ENCODE results near the gene RNF44. TPM values are rescaled to one million over a fixed set of nuclear protein-coding genes. Genes with fewer than 3 reads are reported as not detected.

RNF44 gene
- 10 to 100 TPM; 23.2 to 40.6 TPM for total RNA-seq
- 10 to 100 TPM in 1 of 2 donors, 1 to 10 TPM in 1; 8.5 to 13.4 TPM for polyA plus RNA-seq
- long read RNA-seq, donor 1, partial matches to known transcripts = 0 of 7 reads
- long read RNA-seq, donor 1, other reads (novel, unspliced or antisense) = 7 of 7 reads
- long read RNA-seq, donor 2, partial matches to known transcripts = 1 of 18 reads
- long read RNA-seq, donor 2, other reads (novel, unspliced or antisense) = 16 of 18 reads

DNA sequence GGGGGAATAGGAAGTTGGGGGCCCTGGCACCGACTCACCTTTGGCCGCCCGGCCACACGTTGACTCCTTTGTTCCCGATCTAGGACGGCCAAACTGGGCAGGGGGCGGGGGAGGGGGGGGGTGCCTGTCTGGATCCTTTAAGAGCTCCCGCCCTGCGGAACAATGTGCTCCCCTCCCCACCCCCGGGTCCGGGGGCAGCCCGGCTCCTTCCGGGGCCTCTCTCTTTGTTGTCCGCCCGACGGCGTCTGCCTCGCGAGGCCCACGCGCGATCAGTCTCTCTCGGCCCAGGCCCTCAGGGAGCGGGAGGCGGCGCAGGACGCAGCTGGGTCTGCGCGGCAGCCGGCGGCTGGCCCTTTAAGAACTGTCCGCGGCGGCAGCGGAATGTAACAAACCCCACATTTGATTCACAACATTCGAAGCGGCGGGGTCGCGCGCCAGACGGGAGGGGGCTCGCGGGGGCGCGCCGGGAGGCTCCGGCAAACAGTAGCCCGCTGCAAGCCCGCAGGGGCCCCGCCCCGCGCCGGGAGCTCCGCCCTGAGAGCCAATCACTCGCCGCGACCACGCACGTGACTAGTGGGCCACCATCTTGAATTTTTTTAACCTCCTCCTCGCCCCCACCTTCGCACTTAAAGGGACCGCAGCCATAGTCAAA is at the start of gene RNF44:
Gene RNF44 (minus strand): TSS at position 501 of the 652 bp plus-strand sequence. CDS start 4,930 bp downstream, outside the sequence.
- Histone ChIP-seq H3K27ac (ENCODE audit: low read depth in 1 of 2, low read length in 2 of 2) (peak within 1 kb of the TSS in 1 of 2 donors; percentile 93), H3K9me3 (ENCODE audit: control insufficient read depth, low read length) (no peaks in the 10 kb centered on the region), H3K4me3 (ENCODE audit: low read length in 2 of 2) (peak within 1 kb of the TSS; percentile 68 to 89), H3K4me1 (ENCODE audit: control insufficient read depth in 1 of 2, insufficient read depth in 2 of 2, low read length in 2 of 2) (no peaks in the 10 kb centered on the region), H3K27me3 (ENCODE audit: control insufficient read depth in 1 of 2, insufficient read depth in 2 of 2, low read length in 1 of 2) (no peaks in the 10 kb centered on the region), H3K36me3 (ENCODE audit: control insufficient read depth in 1 of 2, insufficient read depth in 2 of 2, low read length in 1 of 2) (no peaks in the 10 kb centered on the region)
- intact Hi-C loops (cut with DNase I) = loop anchor here (5.0 to 10.0 kb wide), 5 partner anchors 90 to 170 kb away; partner anchors contain the start of genes CLTB (in 2 of the 2), ARL10 (in 1 of the 2), FAF2 (in 1 of the 2) and HIGD2A (in 1 of the 2)
- DNase-seq = peak; percentile 99
- WGBS, 2 donors = 0% methylated on average over 50 to 63 of the region's 63 CpGs
- ATAC-seq (ENCODE audit: low FRiP score) = peak; percentile 94

DNA sequence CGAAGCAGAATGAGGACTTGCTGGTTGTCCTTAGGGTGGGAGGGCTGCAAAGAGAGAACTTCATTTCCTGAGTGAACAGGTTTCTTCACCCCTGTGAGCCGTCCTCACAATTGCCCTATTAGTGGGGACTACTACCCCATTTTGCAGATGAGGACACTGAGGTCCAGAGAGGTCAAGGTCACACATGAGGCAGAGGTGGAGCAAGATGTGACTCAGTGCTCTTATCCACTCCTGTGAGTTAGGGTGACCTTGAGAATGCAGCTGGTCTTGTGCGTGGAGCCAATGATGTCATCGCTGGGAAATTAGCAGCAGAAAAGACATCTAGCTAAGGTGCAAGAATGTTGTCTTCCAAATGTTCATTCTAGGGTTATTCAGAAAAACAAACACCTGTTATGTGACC is 45.9 kb upstream of the RNF44 start:
- no peak for DNase-seq
- no peak for ATAC-seq (ENCODE audit: low FRiP score)
- Histone ChIP-seq H3K4me1 (ENCODE audit: control insufficient read depth in 1 of 2, insufficient read depth in 2 of 2, low read length in 2 of 2) (no peaks in the 10 kb centered on the region), H3K4me3 (ENCODE audit: low read length in 2 of 2) (no peak overlapping the region), H3K27me3 (ENCODE audit: control insufficient read depth in 1 of 2, insufficient read depth in 2 of 2, low read length in 1 of 2) (no peaks in the 10 kb centered on the region), H3K36me3 (ENCODE audit: control insufficient read depth in 1 of 2, insufficient read depth in 2 of 2, low read length in 1 of 2) (no peaks in the 10 kb centered on the region), H3K9me3 (ENCODE audit: control insufficient read depth, low read length) (peaks cover 13% of the 10 kb centered on the region), H3K27ac (ENCODE audit: low read depth in 1 of 2, low read length in 2 of 2) (no peak overlapping the region)
- 79 to 84% methylated on average over 4 of the region's 4 CpGs for WGBS, 2 donors
- intact Hi-C loops (cut with DNase I) = no loop called here

DNA sequence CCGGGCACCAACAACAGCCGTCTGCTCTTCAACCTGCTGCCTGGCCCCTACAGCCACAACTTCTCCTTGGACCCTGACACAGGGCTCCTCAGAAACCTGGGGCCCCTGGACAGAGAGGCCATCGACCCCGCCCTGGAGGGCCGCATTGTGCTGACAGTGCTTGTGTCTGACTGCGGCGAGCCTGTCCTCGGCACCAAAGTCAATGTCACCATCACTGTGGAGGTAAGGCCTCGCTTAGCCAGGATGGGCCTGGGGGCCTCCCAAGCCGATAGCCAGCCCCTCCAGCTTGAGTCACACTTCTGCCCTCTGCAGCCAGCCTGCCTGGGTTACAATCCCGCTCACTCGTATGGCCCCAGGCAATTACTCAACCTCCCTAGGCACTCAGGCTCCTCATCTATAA is 44.2 kb upstream of the RNF44 start:
- Histone ChIP-seq H3K27ac (ENCODE audit: low read depth in 1 of 2, low read length in 2 of 2) (no peak overlapping the region), H3K9me3 (ENCODE audit: control insufficient read depth, low read length) (peaks cover 13% of the 10 kb centered on the region), H3K36me3 (ENCODE audit: control insufficient read depth in 1 of 2, insufficient read depth in 2 of 2, low read length in 1 of 2) (no peaks in the 10 kb centered on the region), H3K27me3 (ENCODE audit: control insufficient read depth in 1 of 2, insufficient read depth in 2 of 2, low read length in 1 of 2) (no peaks in the 10 kb centered on the region), H3K4me3 (ENCODE audit: low read length in 2 of 2) (no peak overlapping the region), H3K4me1 (ENCODE audit: control insufficient read depth in 1 of 2, insufficient read depth in 2 of 2, low read length in 2 of 2) (no peaks in the 10 kb centered on the region)
- ATAC-seq (ENCODE audit: low FRiP score) (no peak), DNase-seq (no peak)
- intact Hi-C loops (cut with DNase I) = no loop called here
- WGBS, 2 donors = 89% methylated on average over 12 of the region's 12 CpGs

DNA sequence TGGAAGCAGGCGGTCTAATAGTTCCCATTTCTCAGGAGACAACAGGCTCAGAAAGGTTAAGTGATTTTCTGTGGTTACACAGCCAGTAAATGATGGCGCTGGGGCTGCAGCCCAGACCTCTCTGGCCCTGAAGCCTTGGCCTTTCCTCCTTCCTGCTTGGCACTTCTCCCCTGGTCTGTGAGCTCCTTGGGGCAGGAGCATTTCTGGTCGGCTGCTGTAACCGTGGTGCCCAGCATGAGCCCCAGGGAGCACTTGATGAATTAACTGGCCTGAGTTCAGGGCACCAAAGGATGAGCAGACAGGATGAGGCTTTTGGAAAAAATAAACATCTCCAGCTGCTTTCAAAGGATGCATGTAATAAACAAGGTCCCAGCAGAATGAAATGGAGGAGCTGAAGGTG is 42.1 kb upstream of the RNF44 start:
- Histone ChIP-seq H3K4me1 (ENCODE audit: control insufficient read depth in 1 of 2, insufficient read depth in 2 of 2, low read length in 2 of 2) (no peaks in the 10 kb centered on the region), H3K27ac (ENCODE audit: low read depth in 1 of 2, low read length in 2 of 2) (no peak overlapping the region), H3K36me3 (ENCODE audit: control insufficient read depth in 1 of 2, insufficient read depth in 2 of 2, low read length in 1 of 2) (no peaks in the 10 kb centered on the region), H3K9me3 (ENCODE audit: control insufficient read depth, low read length) (peaks cover 4% of the 10 kb centered on the region), H3K27me3 (ENCODE audit: control insufficient read depth in 1 of 2, insufficient read depth in 2 of 2, low read length in 1 of 2) (no peaks in the 10 kb centered on the region), H3K4me3 (ENCODE audit: low read length in 2 of 2) (no peak overlapping the region)
- intact Hi-C loops (cut with DNase I) = no loop called here
- ATAC-seq (ENCODE audit: low FRiP score) (no peak), DNase-seq (peak in 1 of 2 donors; percentile 46)
- WGBS, 2 donors = 46 to 56% methylated on average over 4 of the region's 4 CpGs

GRCh38 chr5:176578391-176578808 is 41.2 kb upstream of the RNF44 start:
- Histone ChIP-seq H3K27me3 (ENCODE audit: control insufficient read depth in 1 of 2, insufficient read depth in 2 of 2, low read length in 1 of 2) (no peaks in the 10 kb centered on the region), H3K36me3 (ENCODE audit: control insufficient read depth in 1 of 2, insufficient read depth in 2 of 2, low read length in 1 of 2) (no peaks in the 10 kb centered on the region), H3K9me3 (ENCODE audit: control insufficient read depth, low read length) (no peaks in the 10 kb centered on the region), H3K27ac (ENCODE audit: low read depth in 1 of 2, low read length in 2 of 2) (no peak overlapping the region), H3K4me1 (ENCODE audit: control insufficient read depth in 1 of 2, insufficient read depth in 2 of 2, low read length in 2 of 2) (no peaks in the 10 kb centered on the region), H3K4me3 (ENCODE audit: low read length in 2 of 2) (no peak overlapping the region)
- no peak for ATAC-seq (ENCODE audit: low FRiP score)
- DNase-seq = peak in 1 of 2 donors; percentile 65
- 28 to 29% methylated on average over 15 of the region's 15 CpGs for WGBS, 2 donors
- intact Hi-C loops (cut with DNase I) = no loop called here

DNA sequence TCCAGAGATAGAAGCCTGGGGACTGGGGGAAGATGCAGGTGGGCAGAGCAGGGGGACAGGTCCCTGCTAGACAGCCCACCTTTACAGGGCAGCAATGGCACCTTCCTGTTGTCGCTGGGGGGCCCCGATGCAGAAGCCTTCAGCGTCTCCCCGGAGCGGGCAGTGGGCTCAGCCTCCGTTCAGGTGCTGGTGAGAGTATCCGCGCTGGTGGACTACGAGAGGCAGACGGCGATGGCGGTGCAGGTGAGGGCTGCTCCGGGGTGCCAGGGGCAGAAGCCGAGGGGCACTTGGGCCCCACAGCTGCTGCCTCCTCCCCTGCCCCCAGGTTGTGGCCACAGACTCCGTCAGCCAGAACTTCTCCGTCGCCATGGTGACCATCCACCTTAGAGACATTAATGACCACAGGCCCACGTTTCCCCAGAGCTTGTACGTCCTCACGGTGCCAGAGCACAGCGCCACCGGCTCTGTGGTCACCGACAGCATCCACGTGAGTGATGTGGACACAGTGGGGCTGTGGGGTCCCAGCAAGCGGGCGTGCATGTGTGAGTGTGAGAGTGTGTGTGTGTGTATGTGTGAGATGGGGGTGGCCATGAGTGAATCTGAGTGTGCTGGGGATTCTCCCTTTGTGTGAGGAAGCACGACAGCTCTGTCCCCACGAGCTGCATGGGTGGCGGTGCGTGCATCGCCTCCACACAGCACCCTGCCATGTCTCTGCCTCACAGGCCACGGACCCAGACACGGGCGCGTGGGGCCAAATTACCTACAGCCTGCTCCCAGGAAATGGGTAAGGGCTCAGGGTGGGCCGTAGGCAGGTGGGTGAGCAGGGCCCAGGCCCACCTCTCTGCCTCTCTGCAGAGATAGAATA is 40.3 kb upstream of the RNF44 start:
- peak in 1 of 2 donors; percentile 70 for DNase-seq
- Histone ChIP-seq H3K27ac (ENCODE audit: low read depth in 1 of 2, low read length in 2 of 2) (no peak overlapping the region), H3K9me3 (ENCODE audit: control insufficient read depth, low read length) (no peaks in the 10 kb centered on the region), H3K4me1 (ENCODE audit: control insufficient read depth in 1 of 2, insufficient read depth in 2 of 2, low read length in 2 of 2) (no peaks in the 10 kb centered on the region), H3K4me3 (ENCODE audit: low read length in 2 of 2) (no peak overlapping the region), H3K36me3 (ENCODE audit: control insufficient read depth in 1 of 2, insufficient read depth in 2 of 2, low read length in 1 of 2) (no peaks in the 10 kb centered on the region), H3K27me3 (ENCODE audit: control insufficient read depth in 1 of 2, insufficient read depth in 2 of 2, low read length in 1 of 2) (no peaks in the 10 kb centered on the region)
- intact Hi-C loops (cut with DNase I) = no loop called here
- 80 to 82% methylated on average over 31 to 36 of the region's 36 CpGs for WGBS, 2 donors
- no peak for ATAC-seq (ENCODE audit: low FRiP score)

DNA sequence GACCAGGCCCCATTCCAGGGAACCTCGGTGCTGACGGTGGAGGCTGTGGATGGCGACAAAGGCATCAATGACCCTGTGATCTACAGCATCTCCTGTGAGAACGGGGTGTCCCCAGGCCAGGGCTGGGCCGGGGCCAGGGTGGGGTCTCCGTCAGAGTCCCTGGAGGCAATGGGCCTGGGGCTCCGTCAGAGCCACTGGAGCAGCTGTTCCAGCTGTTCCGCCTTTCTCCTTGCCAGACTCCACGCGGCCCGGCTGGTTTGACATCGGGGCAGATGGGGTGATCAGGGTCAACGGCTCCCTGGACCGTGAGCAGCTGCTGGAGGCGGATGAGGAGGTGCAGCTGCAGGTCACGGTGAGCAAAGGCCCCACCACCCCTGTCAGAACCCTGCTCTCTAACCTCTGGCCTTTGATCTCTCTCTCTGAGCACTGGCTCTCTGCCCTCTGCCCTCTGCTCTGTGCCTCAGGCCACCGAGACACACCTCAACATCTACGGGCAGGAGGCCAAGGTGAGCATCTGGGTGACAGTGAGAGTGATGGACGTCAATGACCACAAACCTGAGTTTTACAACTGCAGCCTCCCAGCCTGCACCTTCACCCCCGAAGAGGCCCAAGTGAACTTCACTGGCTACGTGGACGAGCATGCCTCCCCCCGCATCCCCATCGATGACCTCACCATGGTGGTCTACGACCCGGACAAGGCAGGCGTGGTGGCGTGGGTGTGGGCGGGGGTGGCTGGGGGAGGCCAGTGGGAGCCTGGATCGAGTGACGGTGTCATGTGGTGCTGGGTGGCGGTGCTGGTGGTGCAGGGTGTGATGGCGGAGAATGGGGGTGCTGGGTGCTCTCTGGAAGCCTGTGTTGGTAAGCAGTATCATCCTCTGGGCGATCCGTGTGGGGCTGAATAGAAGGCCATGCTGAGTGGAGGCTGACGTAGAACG is 38.6 kb upstream of the RNF44 start:
- WGBS, 2 donors = 73 to 81% methylated on average over 34 to 37 of the region's 37 CpGs
- intact Hi-C loops (cut with DNase I) = no loop called here

DNA sequence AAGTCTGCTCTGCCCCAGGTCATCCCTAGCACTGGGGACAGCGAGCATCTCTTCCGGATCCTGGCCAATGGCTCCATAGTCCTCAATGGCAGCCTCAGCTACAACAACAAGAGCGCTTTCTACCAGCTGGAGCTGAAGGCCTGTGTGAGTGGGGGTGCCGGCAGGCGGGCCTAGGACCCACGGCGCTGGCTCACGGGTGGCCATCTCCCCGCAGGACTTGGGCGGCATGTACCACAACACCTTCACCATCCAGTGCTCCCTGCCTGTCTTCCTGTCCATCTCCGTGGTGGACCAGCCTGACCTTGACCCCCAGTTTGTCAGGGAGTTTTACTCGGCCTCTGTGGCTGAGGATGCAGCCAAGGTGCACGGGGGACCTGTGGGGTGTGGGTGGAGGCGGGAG is 37.9 kb upstream of the RNF44 start:
- Histone ChIP-seq H3K27me3 (ENCODE audit: control insufficient read depth in 1 of 2, insufficient read depth in 2 of 2, low read length in 1 of 2) (no peaks in the 10 kb centered on the region), H3K4me1 (ENCODE audit: control insufficient read depth in 1 of 2, insufficient read depth in 2 of 2, low read length in 2 of 2) (no peaks in the 10 kb centered on the region), H3K36me3 (ENCODE audit: control insufficient read depth in 1 of 2, insufficient read depth in 2 of 2, low read length in 1 of 2) (no peaks in the 10 kb centered on the region), H3K27ac (ENCODE audit: low read depth in 1 of 2, low read length in 2 of 2) (no peak overlapping the region), H3K9me3 (ENCODE audit: control insufficient read depth, low read length) (no peaks in the 10 kb centered on the region), H3K4me3 (ENCODE audit: low read length in 2 of 2) (no peak overlapping the region)
- no peak for ATAC-seq (ENCODE audit: low FRiP score)
- peak in 1 of 2 donors; percentile 51 for DNase-seq
- intact Hi-C loops (cut with DNase I) = no loop called here
- WGBS, 2 donors = 84 to 85% methylated on average over 12 to 14 of the region's 14 CpGs

More for the DNA sequence above, 38.6 kb upstream of the RNF44 start:
- ATAC-seq (ENCODE audit: low FRiP score) (no peak), DNase-seq (peak in 1 of 2 donors; percentile 42)
- Histone ChIP-seq H3K4me3 (ENCODE audit: low read length in 2 of 2) (no peak overlapping the region), H3K9me3 (ENCODE audit: control insufficient read depth, low read length) (no peaks in the 10 kb centered on the region), H3K36me3 (ENCODE audit: control insufficient read depth in 1 of 2, insufficient read depth in 2 of 2, low read length in 1 of 2) (no peaks in the 10 kb centered on the region), H3K4me1 (ENCODE audit: control insufficient read depth in 1 of 2, insufficient read depth in 2 of 2, low read length in 2 of 2) (no peaks in the 10 kb centered on the region), H3K27ac (ENCODE audit: low read depth in 1 of 2, low read length in 2 of 2) (no peak overlapping the region), H3K27me3 (ENCODE audit: control insufficient read depth in 1 of 2, insufficient read depth in 2 of 2, low read length in 1 of 2) (no peaks in the 10 kb centered on the region)

Data from aorta (tissue), 5 donors.